ENCODE data around the gene YAP1.

DNA sequence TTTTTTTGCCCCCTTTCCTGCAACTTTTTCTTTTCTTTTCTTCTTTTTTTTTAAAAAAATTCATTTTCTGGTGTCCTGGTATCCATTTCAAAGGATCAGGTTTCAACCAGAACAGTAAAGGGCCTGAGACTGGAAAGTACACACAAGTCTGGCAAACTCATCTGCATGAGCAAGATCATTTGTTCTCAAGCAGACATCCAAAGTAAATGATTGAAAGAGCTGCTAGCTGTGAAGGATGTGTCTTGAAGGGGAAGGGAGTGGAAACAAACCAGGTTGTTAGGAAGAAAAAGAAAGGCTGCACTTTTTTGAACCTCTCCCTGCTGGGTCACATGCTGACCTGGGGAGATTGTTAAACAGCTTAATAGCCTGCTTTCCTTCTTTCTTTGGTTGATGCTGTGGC lies 5.3 kb downstream of the YAP1 start:
- no peak for TF ChIP-seq POLR2AphosphoS5 (IDR thresholded peaks at IDR 0.05; ENCODE audit: low read depth, low read length)
- no peak for TF ChIP-seq POLR2A (IDR thresholded peaks at IDR 0.05; ENCODE audit: low read depth, low read length)
- TF ChIP-seq TAF1 (IDR thresholded peaks at IDR 0.05; ENCODE audit: low read depth, low read length), result no peak
- no peak for TF ChIP-seq SPI1 (IDR thresholded peaks at IDR 0.05; ENCODE audit: low read depth, low read length)
- TF ChIP-seq POU2F2 (IDR thresholded peaks at IDR 0.05; ENCODE audit: low read depth, low read length), result no peak
- TF ChIP-seq PAX5 (IDR thresholded peaks at IDR 0.05; ENCODE audit: insufficient read depth, low read length, severe bottlenecking), result no peak
